ENCODE measurements around the gene CCBE1. TPM values are rescaled to one million over a fixed set of nuclear protein-coding genes. Genes with fewer than 3 reads are reported as not detected.

CCBE1 gene
- total and polyA plus RNA-seq, 9 of the 15 experiments (the other 6 are each of a cell fraction or from before 2014, with no cell fraction given) = 0.20 TPM; not detected in 8

GRCh38 chr18:59733421-59733820 is 36.2 kb upstream of the CCBE1 start (continued):
- TF ChIP-seq THAP12 (CRISPR knock-in tag; IDR thresholded peaks at IDR 0.05) = no peak

GRCh38 chr18:59730896-59731295 is 33.7 kb upstream of the CCBE1 start:
- DNase-seq (ENCODE audit: extremely low read depth in 1 of 4, low spot score in 3 of 4) (no peak), FAIRE-seq (no peak), ATAC-seq (no peak)
- H2AFZ ChIP-seq (ENCODE audit: low read depth, low read length) = no peak overlapping the region
- intact Hi-C loops (cut with micrococcal nuclease) = no loop called here
- no peaks in the 10 kb centered on the region for H3K36me3 ChIP-seq (ENCODE audit: control insufficient read depth, insufficient read depth, low read length)
- no peaks in the 10 kb centered on the region for H4K20me1 ChIP-seq (replicated peaks; ENCODE audit: control insufficient read depth, insufficient read depth, low read length)
- in situ Hi-C loops (cut with MboI) = no loop called here
- no peak overlapping the region for H3K4me3 ChIP-seq
- H3K27ac ChIP-seq (ENCODE audit: extremely low read depth, low read depth, low read length) = no peak overlapping the region
- H3K4me1 ChIP-seq (replicated peaks in 1 of 2; ENCODE audit: control insufficient read depth in 2 of 2, insufficient read depth in 2 of 2, low read length in 2 of 2) = no peaks in the 10 kb centered on the region
- no peaks in the 10 kb centered on the region for H3K9me3 ChIP-seq (replicated peaks; ENCODE audit: control insufficient read depth, insufficient read depth, low read depth, low read length)
- TF ChIP-seq ZNF408 (CRISPR knock-in tag; IDR thresholded peaks at IDR 0.05; ENCODE audit: low read depth) = no peak
- TF ChIP-seq BACH1 (tag; IDR thresholded peaks at IDR 0.05) = no peak
- TF ChIP-seq ZNF589 (CRISPR knock-in tag; IDR thresholded peaks at IDR 0.05; ENCODE audit: low read depth) = no peak
- TF ChIP-seq CREB3 (tag; conservative IDR thresholded peaks at IDR 0.05; ENCODE audit: low read depth) = no peak
- no peak for TF ChIP-seq ILF3 (IDR thresholded peaks at IDR 0.05; ENCODE audit: borderline replicate concordance)
- TF ChIP-seq FOXP1 (CRISPR knock-in tag; IDR thresholded peaks at IDR 0.05) = no peak
- TF ChIP-seq ZNF778 (CRISPR knock-in tag; IDR thresholded peaks at IDR 0.05) = no peak
- no peak for TF ChIP-seq ZNF184 (CRISPR knock-in tag; IDR thresholded peaks at IDR 0.05)
- TF ChIP-seq SNAPC5 (CRISPR knock-in tag; IDR thresholded peaks at IDR 0.05) = no peak
- TF ChIP-seq ZNF384 (IDR thresholded peaks at IDR 0.05; ENCODE audit: low read depth, low read length) = no peak
- no peak overlapping the region for H3K4me2 ChIP-seq (ENCODE audit: insufficient read depth, low read length)
- 0% methylated on average over 1 of the region's 1 CpG for WGBS (ENCODE audit: insufficient coverage, low coverage, missing lambda C conversion rate)
- H3K9me1 ChIP-seq (ENCODE audit: control insufficient read depth, insufficient read depth, low read length) = no peaks in the 10 kb centered on the region
- POLR2A ChIA-PET = no interaction called here
- no peaks in the 10 kb centered on the region for H3K79me2 ChIP-seq (ENCODE audit: control insufficient read depth, insufficient read depth, low read length)
- H3K27me3 ChIP-seq (ENCODE audit: control insufficient read depth in 2 of 2, insufficient read depth in 2 of 2, low read length in 2 of 2) = no peaks in the 10 kb centered on the region
- H3K9ac ChIP-seq (ENCODE audit: insufficient read depth in 1 of 2, low read depth in 2 of 2, low read length in 2 of 2) = no peak overlapping the region
- CTCF ChIA-PET (ENCODE audit: low intra/inter-chr PET ratio) = no interaction called here
- BruUV-seq (replicated peaks) = no TSS peak
